Measurements from ENCODE around the gene PYM1.

The PYM1 gene

DNA sequence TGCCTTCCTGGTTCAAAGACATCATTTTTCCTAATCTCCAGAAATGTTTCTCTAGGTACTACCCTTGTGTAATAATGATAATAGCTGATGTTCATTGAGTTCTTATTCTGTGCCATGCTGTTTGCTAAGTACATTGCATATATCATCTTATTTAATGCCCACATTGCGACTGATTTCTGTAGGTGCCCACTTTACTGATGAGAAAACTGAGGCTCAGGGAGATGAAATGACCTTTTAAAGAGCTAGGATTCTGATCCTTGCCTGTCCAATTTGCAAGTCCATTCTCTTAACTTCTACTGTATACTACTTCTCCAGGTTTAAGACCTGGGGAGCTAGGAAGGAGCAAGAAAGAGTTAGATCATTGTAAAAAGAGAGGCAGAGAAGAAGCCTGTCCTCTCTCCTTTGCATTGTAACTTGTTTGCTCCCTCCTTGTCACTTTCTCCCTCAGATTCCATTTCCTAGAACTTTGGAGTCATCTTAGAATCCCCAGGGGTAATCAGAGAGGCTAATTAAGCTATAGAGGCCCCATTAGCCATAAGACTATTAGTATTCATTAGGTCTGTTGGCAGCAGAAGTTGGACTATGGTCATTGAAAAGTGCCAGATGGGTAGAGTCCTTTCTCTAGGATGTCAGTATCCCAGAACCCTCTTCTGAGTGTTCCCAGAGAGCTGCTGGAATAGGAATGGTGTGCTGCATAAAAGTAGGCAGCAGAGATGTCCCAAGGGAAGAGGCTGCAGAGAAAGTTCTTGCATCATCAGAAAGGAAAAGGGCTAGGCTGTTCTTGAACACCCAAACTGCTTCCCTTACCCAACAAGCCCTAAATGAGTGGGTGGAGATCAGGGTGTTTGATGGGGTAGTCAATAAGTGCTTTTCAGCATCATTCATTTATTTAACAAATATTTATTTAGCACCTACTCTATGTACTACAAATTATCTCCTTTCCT is 6.4 kb upstream of the PYM1 start:
- no peak for DNase-seq (ENCODE audit: low spot score)
- ChIA-PET POLR2A (ENCODE audit: low non-redundant PET) (no interaction called here), CTCF (interaction anchor here (0.6 to 1.9 kb wide), 2 partner anchors 9 to 22 kb away, joined by 3 to 6 read pairs; no protein-coding TSS in a partner anchor)
- peak overlapping the region; percentile 99 for H3K27ac ChIP-seq
- TF ChIP-seq, protein P1, sequence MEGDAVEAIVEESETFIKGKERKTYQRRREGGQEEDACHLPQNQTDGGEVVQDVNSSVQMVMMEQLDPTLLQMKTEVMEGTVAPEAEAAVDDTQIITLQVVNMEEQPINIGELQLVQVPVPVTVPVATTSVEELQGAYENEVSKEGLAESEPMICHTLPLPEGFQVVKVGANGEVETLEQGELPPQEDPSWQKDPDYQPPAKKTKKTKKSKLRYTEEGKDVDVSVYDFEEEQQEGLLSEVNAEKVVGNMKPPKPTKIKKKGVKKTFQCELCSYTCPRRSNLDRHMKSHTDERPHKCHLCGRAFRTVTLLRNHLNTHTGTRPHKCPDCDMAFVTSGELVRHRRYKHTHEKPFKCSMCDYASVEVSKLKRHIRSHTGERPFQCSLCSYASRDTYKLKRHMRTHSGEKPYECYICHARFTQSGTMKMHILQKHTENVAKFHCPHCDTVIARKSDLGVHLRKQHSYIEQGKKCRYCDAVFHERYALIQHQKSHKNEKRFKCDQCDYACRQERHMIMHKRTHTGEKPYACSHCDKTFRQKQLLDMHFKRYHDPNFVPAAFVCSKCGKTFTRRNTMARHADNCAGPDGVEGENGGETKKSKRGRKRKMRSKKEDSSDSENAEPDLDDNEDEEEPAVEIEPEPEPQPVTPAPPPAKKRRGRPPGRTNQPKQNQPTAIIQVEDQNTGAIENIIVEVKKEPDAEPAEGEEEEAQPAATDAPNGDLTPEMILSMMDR (conservative IDR thresholded peaks at IDR 0.05; ENCODE audit: low read depth) = no peak

DNA sequence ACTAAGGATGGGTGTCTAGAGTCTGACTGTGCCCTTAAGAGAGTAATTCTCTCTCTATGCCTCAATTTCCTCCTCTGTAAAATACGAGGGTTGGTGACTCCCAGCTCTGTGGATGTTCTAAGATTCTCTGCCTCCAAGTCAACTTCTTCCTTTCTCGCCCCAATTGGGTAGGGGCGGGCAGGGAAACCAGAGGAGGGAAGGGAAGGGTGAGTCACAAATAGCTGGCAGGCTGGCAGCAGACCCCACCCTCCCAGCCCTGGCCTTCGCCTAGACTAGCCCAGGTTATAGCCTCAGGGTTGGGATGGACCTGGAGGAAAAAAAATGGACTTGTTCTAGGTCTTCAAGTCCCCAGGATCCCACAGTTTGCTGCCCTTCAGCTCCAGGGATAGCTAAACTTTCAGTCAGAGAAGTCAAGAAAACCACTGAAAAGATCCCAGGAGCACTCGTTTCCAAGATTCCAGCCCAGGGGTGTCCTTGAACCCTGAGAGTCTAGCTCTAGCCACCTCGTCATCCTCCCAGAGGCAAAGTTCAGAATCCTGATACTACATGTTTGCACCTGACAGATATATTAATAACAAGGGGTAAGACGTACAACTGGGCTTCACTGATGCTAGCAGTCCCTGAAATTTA is 5.6 kb upstream of the PYM1 start:
- TF ChIP-seq, protein P1 (conservative IDR thresholded peaks at IDR 0.05; ENCODE audit: low read depth) = no peak
- ChIA-PET POLR2A (ENCODE audit: low non-redundant PET) (no interaction called here), CTCF (interaction anchor here (0.6 to 1.9 kb wide), 2 partner anchors 23 to 64 kb away, joined by 6 read pairs; partner anchors contain the start of gene SUOX)
- peak; percentile 95 for DNase-seq (ENCODE audit: low spot score)
- peak overlapping the region; percentile 99 for H3K27ac ChIP-seq

DNA sequence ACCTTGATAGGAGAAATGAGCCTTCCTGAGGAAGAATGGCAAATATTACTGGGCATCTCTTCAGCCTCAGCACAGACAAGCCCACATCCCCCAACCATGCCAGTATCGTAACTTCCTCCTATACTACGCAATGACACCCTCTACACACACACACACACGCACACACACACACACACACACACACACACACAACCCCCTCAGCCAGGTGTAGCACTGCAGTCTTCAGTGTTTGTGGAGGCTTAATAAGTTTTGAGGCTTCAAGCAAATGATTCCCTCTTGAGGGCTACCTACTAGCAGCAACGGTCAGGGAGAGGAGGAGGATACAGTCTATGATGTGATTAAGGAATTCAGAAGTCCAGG is 4.8 kb upstream of the PYM1 start:
- ChIA-PET POLR2A (ENCODE audit: low non-redundant PET) (no interaction called here), CTCF (interaction anchor here (1.5 to 1.9 kb wide), 2 partner anchors 8 to 24 kb away, joined by 6 read pairs; no protein-coding TSS in a partner anchor)
- H3K27ac ChIP-seq = peak overlapping the region; percentile 99
- DNase-seq (ENCODE audit: low spot score) = no peak
- TF ChIP-seq, protein P1 (conservative IDR thresholded peaks at IDR 0.05; ENCODE audit: low read depth) = no peak

DNA sequence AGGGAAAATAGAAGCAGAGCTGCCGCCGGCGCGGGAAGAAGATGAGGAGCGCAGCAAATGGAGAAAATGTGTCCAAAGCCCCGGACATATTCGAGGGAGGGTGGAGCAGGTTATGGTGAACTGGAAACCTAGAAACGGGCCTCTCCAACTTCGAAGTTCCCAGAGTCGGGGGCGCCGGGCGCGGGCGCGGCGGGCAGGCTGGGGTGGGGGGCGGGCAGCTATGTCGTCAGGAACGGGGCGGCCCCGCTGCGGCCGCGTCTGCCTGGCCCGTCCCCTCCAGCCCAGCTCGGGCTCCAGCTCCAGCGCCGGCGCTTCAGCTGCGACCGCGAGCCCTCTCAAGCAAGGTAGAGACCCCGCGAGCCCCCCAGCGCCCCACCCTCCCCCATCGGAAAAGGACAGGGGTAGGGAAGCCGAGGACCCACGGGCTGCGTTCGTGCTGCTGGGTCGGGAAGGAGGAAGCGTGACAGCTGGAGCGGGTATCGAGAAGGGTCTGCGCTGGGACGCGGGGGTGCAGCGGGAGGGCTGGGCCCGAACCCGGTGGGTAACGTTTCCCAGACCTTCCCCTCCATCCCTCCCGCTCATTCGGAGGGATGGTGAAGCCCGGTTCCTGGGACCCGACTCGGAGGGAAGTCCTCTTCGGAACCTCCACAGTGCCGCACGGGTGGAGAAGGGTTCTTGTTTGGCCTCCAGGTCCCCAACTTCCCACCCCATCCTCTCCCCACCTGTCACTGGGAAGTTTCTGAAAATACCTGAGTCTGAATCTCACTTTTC is 4.3 kb upstream of the PYM1 start:
- peak overlapping the region; percentile 99 for H3K27ac ChIP-seq
- TF ChIP-seq, protein P1 (conservative IDR thresholded peaks at IDR 0.05; ENCODE audit: low read depth) = no peak
- no peak for DNase-seq (ENCODE audit: low spot score)
- ChIA-PET POLR2A (ENCODE audit: low non-redundant PET) (interaction anchor here (0.6 kb wide), 4 partner anchors 42 to 103 kb away, joined by 3 read pairs; partner anchors contain the start of genes DNAJC14 and RAB5B), CTCF (interaction anchor here (0.6 to 1.5 kb wide), 4 partner anchors 9 to 1667 kb away, joined by 3 to 6 read pairs (median 4); no protein-coding TSS in a partner anchor)

DNA sequence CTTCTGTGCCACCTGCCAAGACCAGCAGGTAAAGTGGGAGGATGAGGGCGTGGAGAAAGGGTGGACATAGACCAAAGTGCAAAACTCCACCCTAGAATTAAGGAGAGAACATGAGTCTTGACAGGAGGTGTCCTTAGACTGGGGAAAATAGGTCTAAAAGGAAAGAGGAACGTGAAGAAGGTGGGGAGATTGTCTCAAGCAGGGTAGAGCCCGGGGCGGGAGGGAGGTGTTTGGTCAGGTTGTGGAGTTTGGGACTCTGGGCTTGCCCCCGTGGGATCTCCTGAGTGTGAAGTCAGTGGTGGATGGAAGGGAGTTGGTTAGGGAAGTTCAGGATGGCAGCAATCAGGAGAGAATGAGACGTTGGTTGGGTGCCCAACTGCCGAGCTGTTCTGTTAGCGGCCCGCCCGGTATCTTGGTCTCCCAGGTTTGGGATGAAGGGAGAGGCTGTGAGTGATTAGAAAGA is 3.7 kb upstream of the PYM1 start:
- POLR2A ChIA-PET (ENCODE audit: low non-redundant PET) = interaction anchor here (0.6 kb wide), 4 partner anchors 42 to 102 kb away, joined by 3 read pairs; partner anchors contain the start of genes DNAJC14 and RAB5B
- CTCF ChIA-PET = interaction anchor here (0.6 to 1.5 kb wide), 5 partner anchors 10 to 1666 kb away, joined by 3 to 6 read pairs (median 3); no protein-coding TSS in a partner anchor
- H3K27ac ChIP-seq = peak overlapping the region; percentile 99
- TF ChIP-seq, protein P1 (conservative IDR thresholded peaks at IDR 0.05; ENCODE audit: low read depth) = no peak
- no peak for DNase-seq (ENCODE audit: low spot score)

All from RWPE1 (cell line).